ENCODE results near the gene CAPN9.

GRCh38 chr1:230728710-230729392, 18.3 kb upstream of the CAPN9 start:
- TF ChIP-seq, protein P1, sequence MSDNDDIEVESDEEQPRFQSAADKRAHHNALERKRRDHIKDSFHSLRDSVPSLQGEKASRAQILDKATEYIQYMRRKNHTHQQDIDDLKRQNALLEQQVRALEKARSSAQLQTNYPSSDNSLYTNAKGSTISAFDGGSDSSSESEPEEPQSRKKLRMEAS (IDR thresholded peaks at IDR 0.05): no peak
- no peak for TF ChIP-seq ZBTB7A (IDR thresholded peaks at IDR 0.05; ENCODE audit: low read depth)

Data from Ishikawa (cell line).